DND-41 (cell line): ENCODE results near the gene ZNRF1.

Experiments used
- ATAC-seq: fragments of 200-7000 bp; cut with Tn5 transposase; 3 replicates; pipeline ENCODE4 v1.9.1; 2021; ENCODE audit warnings: low read depth; ENCODE audit not compliant: insufficient read depth
- DNase-seq: peaks from one replicate; pipeline ENCODE4 v3.0.0-alpha.2; 2020
- H2AFZ ChIP-seq: 2 replicates; pipeline ENCODE4 v1.6.0; 2012; ENCODE audit warnings: low read depth, low read length
- H3K27ac ChIP-seq: 2 replicates; pipeline ENCODE4 v1.5.1; 2012; ENCODE audit warnings: low read length, inconsistent platforms
- H3K27me3 ChIP-seq: fragments of 200-600 bp; sonication (generic); 2 replicates; pipeline ENCODE4 v1.6.0; 2012; ENCODE audit warnings: low read length, mild to moderate bottlenecking, inconsistent platforms; ENCODE audit not compliant: insufficient read depth, poor library complexity
- H3K36me3 ChIP-seq: 2 replicates; pipeline ENCODE4 v1.5.1; 2012; ENCODE audit warnings: low read length, inconsistent platforms; ENCODE audit not compliant: insufficient read depth
- H3K4me1 ChIP-seq: 2 replicates; pipeline ENCODE4 v1.5.1; 2012; ENCODE audit warnings: mild to moderate bottlenecking, low read length; ENCODE audit not compliant: insufficient read depth
- H3K4me2 ChIP-seq: 2 replicates; pipeline ENCODE4 v1.6.0; 2012; ENCODE audit warnings: mild to moderate bottlenecking, moderate library complexity, low read length, inconsistent platforms; ENCODE audit not compliant: insufficient read depth
- H3K4me3 ChIP-seq, 2 experiments: fragments of 200-600 bp in 1 of 2; shearing (Covaris generic) in 1 of 2; 2 replicates each; pipeline ENCODE4 v1.5.1; 2012 to 2016; ENCODE audit warnings: inconsistent platforms in 2 of 2, low read length in 2 of 2, mild to moderate bottlenecking in 2 of 2, low read depth in 1 of 2, moderate library complexity in 1 of 2
- H3K79me2 ChIP-seq: 2 replicates; pipeline ENCODE4 v1.6.0; 2012; ENCODE audit warnings: low read length, inconsistent platforms; ENCODE audit not compliant: insufficient read depth
- H3K9ac ChIP-seq: 2 replicates; pipeline ENCODE4 v1.6.0; 2012; ENCODE audit warnings: low read depth, mild to moderate bottlenecking, inconsistent platforms, low read length, moderate library complexity
- H3K9me3 ChIP-seq: 2 replicates; pipeline ENCODE4 v1.5.1; 2012; ENCODE audit warnings: low read length, moderate library complexity, mild to moderate bottlenecking, inconsistent platforms; ENCODE audit not compliant: insufficient read depth, severe bottlenecking
- H4K20me1 ChIP-seq: 2 replicates; pipeline ENCODE4 v1.6.0; 2012; ENCODE audit warnings: low read length; ENCODE audit not compliant: insufficient read depth
- CTCF ChIP-seq: IDR thresholded peaks from 2 replicates; pipeline ENCODE4 v1.5.1; 2012; ENCODE audit warnings: borderline replicate concordance, low read length, moderate library complexity, mild to moderate bottlenecking; ENCODE audit not compliant: poor library complexity, severe bottlenecking; ENCODE audit errors: extremely low read depth
- EZH2 ChIP-seq: IDR thresholded peaks from 3 replicates; pipeline ENCODE4 v1.6.1; 2012; ENCODE audit warnings: borderline replicate concordance, low read depth, mild to moderate bottlenecking, moderate library complexity, low read length, inconsistent platforms; ENCODE audit not compliant: severe bottlenecking

The ZNRF1 gene

GRCh38 chr16:75044800-75045361 is 46.1 kb downstream of the ZNRF1 start:
- Histone ChIP-seq H2AFZ (no peak overlapping the region), H4K20me1 (peaks cover 75% of the 10 kb centered on the region), H3K27me3 (no peaks in the 10 kb centered on the region), H3K4me1 (peaks cover 13% of the 10 kb centered on the region; the same call in 1 of the 2 replicates), H3K9ac (no peak overlapping the region), H3K79me2 (peaks cover 98% of the 10 kb centered on the region), H3K4me3 (no peak overlapping the region), H3K9me3 (no peaks in the 10 kb centered on the region), H3K36me3 (peaks cover 34% of the 10 kb centered on the region), H3K4me2 (no peak overlapping the region), H3K27ac (no peak overlapping the region)
- no peak for TF ChIP-seq EZH2
- TF ChIP-seq CTCF: no peak
- no peak for DNase-seq
- no peak for ATAC-seq

GRCh38 chr16:75045424-75045823 is 46.6 kb downstream of the ZNRF1 start:
- Histone ChIP-seq H3K27ac (no peak overlapping the region), H3K27me3 (no peaks in the 10 kb centered on the region), H3K4me3 (no peak overlapping the region), H3K4me1 (peaks cover 13% of the 10 kb centered on the region; the same call in 1 of the 2 replicates), H3K9me3 (no peaks in the 10 kb centered on the region), H3K9ac (no peak overlapping the region), H3K4me2 (no peak overlapping the region), H2AFZ (no peak overlapping the region), H3K36me3 (peaks cover 36% of the 10 kb centered on the region), H3K79me2 (peaks cover 98% of the 10 kb centered on the region), H4K20me1 (peaks cover 74% of the 10 kb centered on the region)
- TF ChIP-seq CTCF: no peak
- no peak for TF ChIP-seq EZH2
- ATAC-seq (no peak), DNase-seq (no peak)

GRCh38 chr16:75048054-75048453 is 49.2 kb downstream of the ZNRF1 start:
- no peak for DNase-seq
- peak overlapping the region; percentile 52 for H3K27ac ChIP-seq
- peaks cover 29% of the 10 kb centered on the region for H3K36me3 ChIP-seq
- TF ChIP-seq CTCF: no peak
- no peak for TF ChIP-seq EZH2
- peaks cover 98% of the 10 kb centered on the region for H3K79me2 ChIP-seq
- H3K27me3 ChIP-seq: no peaks in the 10 kb centered on the region
- H3K9ac ChIP-seq: no peak overlapping the region
- H2AFZ ChIP-seq: no peak overlapping the region
- no peak overlapping the region for H3K4me2 ChIP-seq
- peaks cover 15% of the 10 kb centered on the region for H3K4me1 ChIP-seq
- H4K20me1 ChIP-seq: peaks cover 84% of the 10 kb centered on the region
- no peaks in the 10 kb centered on the region for H3K9me3 ChIP-seq
- H3K4me3 ChIP-seq: no peak overlapping the region
- ATAC-seq: no peak

- DNase-seq (no peak), ATAC-seq (no peak)
- Histone ChIP-seq H3K36me3 (peaks cover 30% of the 10 kb centered on the region), H3K79me2 (peaks cover 98% of the 10 kb centered on the region), H2AFZ (no peak overlapping the region), H3K9me3 (no peaks in the 10 kb centered on the region), H3K4me3 (no peak overlapping the region), H3K4me1 (peaks cover 17% of the 10 kb centered on the region), H3K9ac (no peak overlapping the region), H4K20me1 (peaks cover 82% of the 10 kb centered on the region), H3K27me3 (no peaks in the 10 kb centered on the region), H3K27ac (peak overlapping the region; percentile 52), H3K4me2 (no peak overlapping the region)
- TF ChIP-seq EZH2: no peak
- TF ChIP-seq CTCF: no peak
These were observed 49.7 kb downstream of the ZNRF1 start for GRCh38 chr16:75048530-75048929.
